GM21360 (cell line): ENCODE results near the gene ANKRD36C.
"Not testable (repeated sequence)": the region's sequence is repeated elsewhere in the genome, so short reads cannot be mapped to it uniquely, and the experiment has no call there.

Source experiments
- ATAC-seq: cut with Tn5 transposase; IDR thresholded peaks from one replicate; pipeline ENCODE4 v1.9.1; 2021; ENCODE audit warnings: mild to moderate bottlenecking, moderate library complexity; ENCODE audit not compliant: unreplicated experiment

ANKRD36C gene

GRCh38 chr2:96008051-96008450, 16.4 kb upstream of the ANKRD36C start:
- not testable (repeated sequence) for ATAC-seq

GRCh38 chr2:96006248-96006647, 14.6 kb upstream of the ANKRD36C start:
- not testable (repeated sequence) for ATAC-seq

- not testable (repeated sequence) for ATAC-seq
These were observed 1.1 kb upstream of the ANKRD36C start for GRCh38 chr2:95992520-95993272.

- ATAC-seq: peak; percentile 41
These were observed 478 bp upstream of the ANKRD36C start for GRCh38 chr2:95992102-95992501.

- not testable (repeated sequence) for ATAC-seq
These were observed 740 bp downstream of the ANKRD36C start for GRCh38 chr2:95990884-95991283.

- ATAC-seq: not testable (repeated sequence)
These were observed 40.0 kb downstream of the ANKRD36C start for GRCh38 chr2:95951662-95952061.

- ATAC-seq: not testable (repeated sequence)
These were observed 43.6 kb downstream of the ANKRD36C start for GRCh38 chr2:95948039-95948438.

GRCh38 chr2:95939947-95940346, 51.7 kb downstream of the ANKRD36C start:
- ATAC-seq: not testable (repeated sequence)

GRCh38 chr2:95930740-95931139, 60.9 kb downstream of the ANKRD36C start:
- ATAC-seq: not testable (repeated sequence)

GRCh38 chr2:95917007-95917406, 74.6 kb downstream of the ANKRD36C start:
- not testable (repeated sequence) for ATAC-seq

GRCh38 chr2:95915131-95915530, 76.5 kb downstream of the ANKRD36C start:
- not testable (repeated sequence) for ATAC-seq

- not testable (repeated sequence) for ATAC-seq
These were observed 80.2 kb downstream of the ANKRD36C start for GRCh38 chr2:95911431-95911830.

- ATAC-seq: not testable (repeated sequence)
These were observed 97.2 kb downstream of the ANKRD36C start for GRCh38 chr2:95894443-95894842.

GRCh38 chr2:95867929-95868328, 123.7 kb downstream of the ANKRD36C start:
- ATAC-seq: not testable (repeated sequence)

GRCh38 chr2:95867047-95867677, 124.5 kb downstream of the ANKRD36C start:
- ATAC-seq: not testable (repeated sequence)

GRCh38 chr2:95862121-95862520, 129.5 kb downstream of the ANKRD36C start:
- ATAC-seq: not testable (repeated sequence)

GRCh38 chr2:95836151-95836550, 155.5 kb downstream of the ANKRD36C start:
- no peak for ATAC-seq

- ATAC-seq: not testable (repeated sequence)
These were observed 157.3 kb downstream of the ANKRD36C start for GRCh38 chr2:95834077-95835013.

- not testable (repeated sequence) for ATAC-seq
These were observed 167.4 kb downstream of the ANKRD36C start for GRCh38 chr2:95824218-95824617.

GRCh38 chr2:95817521-95817920, 174.1 kb downstream of the ANKRD36C start:
- ATAC-seq: not testable (repeated sequence)

- not testable (repeated sequence) for ATAC-seq
These were observed 178.3 kb downstream of the ANKRD36C start for GRCh38 chr2:95813311-95813710.
